ENCODE results near the gene PAXX.
"Not testable (repeated sequence)": the region's sequence is repeated elsewhere in the genome, so short reads cannot be mapped to it uniquely, and the experiment has no call there.

The PAXX gene

DNA sequence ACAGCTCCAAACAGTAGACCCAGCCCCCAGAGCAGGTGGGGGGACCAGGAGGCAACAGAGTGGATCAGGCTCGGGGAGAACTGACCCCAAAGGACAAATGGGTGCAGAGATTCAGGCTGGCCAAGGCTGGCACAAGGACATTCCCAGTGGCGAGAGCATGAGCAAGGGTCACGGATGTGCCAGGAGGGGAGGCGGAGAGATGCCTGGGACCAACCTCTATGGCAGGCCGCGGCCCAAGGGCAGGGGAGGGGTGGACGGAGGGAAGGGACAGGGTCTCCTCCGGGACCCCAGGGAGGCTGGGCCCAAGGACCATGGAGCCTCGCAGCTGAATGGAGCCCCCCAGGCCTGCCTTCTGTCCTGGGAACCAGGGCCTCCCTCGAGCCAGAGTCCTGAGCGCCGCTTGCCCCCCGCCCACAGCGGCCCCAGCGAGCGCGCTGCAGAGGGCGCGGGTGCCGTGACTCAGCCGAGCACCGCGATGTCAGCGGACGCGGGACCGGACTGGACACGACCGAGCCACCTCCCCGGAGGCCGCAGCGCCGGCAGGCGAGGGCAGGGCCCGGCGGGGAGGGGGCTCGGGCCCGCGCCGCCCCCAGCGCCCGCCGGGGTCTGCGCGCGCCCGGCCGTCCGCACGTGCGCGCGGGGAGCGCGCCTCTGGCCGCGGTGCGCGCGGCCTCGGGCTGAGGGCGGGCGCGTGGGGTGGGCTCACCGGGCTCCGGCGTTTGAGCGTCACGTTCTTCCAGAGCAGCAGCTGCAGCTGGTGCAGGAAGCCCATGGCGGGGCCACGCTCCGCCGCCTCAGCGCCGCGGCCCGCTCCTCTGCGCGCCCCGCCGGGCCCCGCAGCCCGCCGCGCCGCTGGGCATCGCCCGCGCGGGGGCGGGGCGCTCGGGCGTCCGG lies 35.4 kb downstream of the PAXX start, which contains the start of gene ABCA2:
ABCA2 (minus strand) TSS at position 869 of the 894 bp plus-strand sequence; CDS start at position 772, 97 bp downstream.
- no peak for DNase-seq (ENCODE audit: low read depth, low spot score)
- Histone ChIP-seq H3K9me3 (ENCODE audit: control insufficient read depth, insufficient read depth, low read length) (no peaks in the 10 kb centered on the region), H3K27ac (ENCODE audit: low read length) (no peak within 1 kb of the TSS), H3K36me3 (ENCODE audit: control insufficient read depth, insufficient read depth, low read length) (no peaks in the 10 kb centered on the region; the same call in 1 of the 2 replicates), H3K4me1 (ENCODE audit: control insufficient read depth, insufficient read depth, low read length) (peaks cover 2% of the 10 kb centered on the region), H3K27me3 (ENCODE audit: control insufficient read depth, insufficient read depth, low read length) (no peaks in the 10 kb centered on the region; the same call in 1 of the 2 replicates), H3K4me3 (ENCODE audit: low read length) (peak within 1 kb of the TSS; percentile 42; the same call in 1 of the 2 replicates)
- no CpG with 5 or more reads among the region's 95 CpGs for WGBS (ENCODE audit: insufficient coverage, insufficient read length)

DNA sequence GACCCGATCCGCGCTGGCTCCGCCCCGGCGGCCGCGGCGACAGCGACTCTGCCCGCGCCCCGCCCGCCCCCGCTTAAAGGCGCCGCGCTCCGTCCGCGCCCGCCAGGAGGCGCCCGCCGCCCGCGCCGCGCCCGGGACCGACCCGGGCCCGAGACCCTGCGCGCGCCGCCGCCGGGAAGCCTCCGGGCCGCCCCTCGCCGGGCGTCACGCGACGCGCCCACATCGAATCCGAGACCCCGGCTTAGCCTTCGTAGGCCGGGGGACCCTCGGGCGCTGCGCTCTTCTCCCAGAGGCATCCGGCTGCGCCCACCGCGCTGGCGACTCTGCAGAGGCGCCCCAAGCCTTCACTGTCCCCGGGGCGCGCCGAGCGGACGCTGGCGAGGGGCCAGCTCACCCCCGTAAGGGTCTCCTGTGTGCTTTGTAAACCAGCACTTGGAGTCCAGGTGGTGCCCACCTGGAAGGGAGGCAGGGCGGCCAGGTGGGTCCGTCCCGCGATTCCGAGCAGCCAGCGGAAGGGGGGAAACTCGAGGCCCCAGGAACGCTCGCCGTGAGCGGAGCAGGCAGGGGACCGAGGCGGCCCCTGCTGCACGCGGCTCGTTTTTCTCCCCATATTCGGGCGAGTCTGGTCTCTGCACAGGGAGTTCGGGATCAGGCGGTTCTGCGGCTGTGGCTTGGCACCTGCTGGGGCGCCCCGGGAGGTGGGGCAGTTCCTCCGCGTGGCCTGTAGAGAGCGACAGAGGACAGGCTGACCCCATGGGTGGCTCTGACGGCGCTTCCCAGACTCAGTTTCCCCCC lies 36.2 kb downstream of the PAXX start:
- Histone ChIP-seq H3K9me3 (ENCODE audit: control insufficient read depth, insufficient read depth, low read length) (no peaks in the 10 kb centered on the region), H3K4me3 (ENCODE audit: low read length) (peak overlapping the region; percentile 42; the same call in 1 of the 2 replicates), H3K27me3 (ENCODE audit: control insufficient read depth, insufficient read depth, low read length) (no peaks in the 10 kb centered on the region; the same call in 1 of the 2 replicates), H3K36me3 (ENCODE audit: control insufficient read depth, insufficient read depth, low read length) (no peaks in the 10 kb centered on the region; the same call in 1 of the 2 replicates), H3K4me1 (ENCODE audit: control insufficient read depth, insufficient read depth, low read length) (peaks cover 2% of the 10 kb centered on the region), H3K27ac (ENCODE audit: low read length) (no peak overlapping the region)
- no CpG with 5 or more reads among the region's 98 CpGs for WGBS (ENCODE audit: insufficient coverage, insufficient read length)
- DNase-seq (ENCODE audit: low read depth, low spot score) = no peak

GRCh38 chr9:137029058-137029936 lies 37.1 kb downstream of the PAXX start:
- Histone ChIP-seq H3K9me3 (ENCODE audit: control insufficient read depth, insufficient read depth, low read length) (no peaks in the 10 kb centered on the region), H3K27ac (ENCODE audit: low read length) (no peak overlapping the region), H3K4me3 (ENCODE audit: low read length) (no peak overlapping the region), H3K4me1 (ENCODE audit: control insufficient read depth, insufficient read depth, low read length) (peaks cover 2% of the 10 kb centered on the region), H3K27me3 (ENCODE audit: control insufficient read depth, insufficient read depth, low read length) (no peaks in the 10 kb centered on the region; the same call in 1 of the 2 replicates), H3K36me3 (ENCODE audit: control insufficient read depth, insufficient read depth, low read length) (no peaks in the 10 kb centered on the region; the same call in 1 of the 2 replicates)
- WGBS (ENCODE audit: insufficient coverage, insufficient read length) = no CpG with 5 or more reads among the region's 19 CpGs
- DNase-seq (ENCODE audit: low read depth, low spot score) = no peak

- no peaks in the 10 kb centered on the region for H3K9me3 ChIP-seq (ENCODE audit: control insufficient read depth, insufficient read depth, low read length)
- peaks cover 3% of the 10 kb centered on the region for H3K4me1 ChIP-seq (ENCODE audit: control insufficient read depth, insufficient read depth, low read length)
- H3K27ac ChIP-seq (ENCODE audit: low read length) = no peak overlapping the region
- DNase-seq (ENCODE audit: low read depth, low spot score) = no peak
- no peak overlapping the region for H3K4me3 ChIP-seq (ENCODE audit: low read length)
- no peaks in the 10 kb centered on the region; the same call in 1 of the 2 replicates for H3K27me3 ChIP-seq (ENCODE audit: control insufficient read depth, insufficient read depth, low read length)
- WGBS (ENCODE audit: insufficient coverage, insufficient read length) = no CpG with 5 or more reads among the region's 15 CpGs
- H3K36me3 ChIP-seq (ENCODE audit: control insufficient read depth, insufficient read depth, low read length) = no peaks in the 10 kb centered on the region; the same call in 1 of the 2 replicates
These were observed 37.8 kb downstream of the PAXX start for GRCh38 chr9:137030006-137030405.

DNA sequence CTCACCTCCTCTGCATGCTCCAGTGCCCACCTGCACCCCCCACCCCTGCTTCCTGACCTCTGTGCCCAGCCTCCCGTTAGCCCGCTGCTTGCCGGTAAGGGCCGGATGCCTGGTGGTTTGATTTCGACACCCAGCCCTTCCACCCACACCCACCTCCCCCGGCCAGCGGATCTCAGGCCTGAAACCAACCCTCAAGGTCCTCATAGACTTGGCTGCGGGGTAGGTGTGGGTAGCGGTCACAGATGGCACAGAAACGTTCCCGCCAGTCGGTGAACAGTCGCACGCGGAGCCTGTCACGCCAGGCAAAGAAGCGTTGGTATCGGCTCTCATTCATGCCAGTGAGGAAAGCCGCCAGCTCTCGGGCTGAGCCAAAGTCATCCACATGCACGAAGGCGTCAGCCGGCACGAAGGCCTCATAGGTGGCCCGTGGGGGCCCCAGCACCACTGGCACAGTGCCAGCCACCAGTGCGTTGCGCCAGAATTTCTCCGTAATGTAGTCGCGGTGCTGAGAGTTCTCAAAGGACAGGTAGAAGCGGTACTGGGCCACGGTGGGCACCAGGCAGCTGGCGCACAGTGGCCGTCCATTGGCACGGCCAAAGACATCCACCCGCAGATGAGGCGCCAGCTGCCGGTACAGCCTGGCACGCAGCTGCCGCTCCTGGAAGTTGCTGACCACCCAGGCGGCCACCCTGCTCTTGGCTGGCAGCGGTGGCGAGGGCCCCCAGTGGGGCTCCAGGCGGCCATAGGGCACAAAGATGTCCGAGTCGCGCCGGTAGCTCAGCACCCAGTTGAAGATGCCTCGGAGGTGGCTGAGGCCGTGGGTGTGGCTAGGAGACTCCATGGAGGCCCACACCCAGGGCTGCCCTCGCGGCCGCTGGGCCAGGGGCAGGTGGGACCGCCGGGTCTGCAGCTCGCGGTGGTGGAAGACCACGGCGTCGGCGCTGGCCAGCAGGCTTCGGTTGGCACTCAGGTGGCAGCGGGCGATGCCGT lies 38.6 kb downstream of the PAXX start:
- no CpG with 5 or more reads among the region's 65 CpGs for WGBS (ENCODE audit: insufficient coverage, insufficient read length)
- no peak for DNase-seq (ENCODE audit: low read depth, low spot score)
- Histone ChIP-seq H3K27ac (ENCODE audit: low read length) (no peak overlapping the region), H3K27me3 (ENCODE audit: control insufficient read depth, insufficient read depth, low read length) (no peaks in the 10 kb centered on the region; the same call in 1 of the 2 replicates), H3K4me3 (ENCODE audit: low read length) (no peak overlapping the region; the same call in 1 of the 2 replicates), H3K36me3 (ENCODE audit: control insufficient read depth, insufficient read depth, low read length) (no peaks in the 10 kb centered on the region), H3K4me1 (ENCODE audit: control insufficient read depth, insufficient read depth, low read length) (peaks cover 3% of the 10 kb centered on the region), H3K9me3 (ENCODE audit: control insufficient read depth, insufficient read depth, low read length) (no peaks in the 10 kb centered on the region)

DNA sequence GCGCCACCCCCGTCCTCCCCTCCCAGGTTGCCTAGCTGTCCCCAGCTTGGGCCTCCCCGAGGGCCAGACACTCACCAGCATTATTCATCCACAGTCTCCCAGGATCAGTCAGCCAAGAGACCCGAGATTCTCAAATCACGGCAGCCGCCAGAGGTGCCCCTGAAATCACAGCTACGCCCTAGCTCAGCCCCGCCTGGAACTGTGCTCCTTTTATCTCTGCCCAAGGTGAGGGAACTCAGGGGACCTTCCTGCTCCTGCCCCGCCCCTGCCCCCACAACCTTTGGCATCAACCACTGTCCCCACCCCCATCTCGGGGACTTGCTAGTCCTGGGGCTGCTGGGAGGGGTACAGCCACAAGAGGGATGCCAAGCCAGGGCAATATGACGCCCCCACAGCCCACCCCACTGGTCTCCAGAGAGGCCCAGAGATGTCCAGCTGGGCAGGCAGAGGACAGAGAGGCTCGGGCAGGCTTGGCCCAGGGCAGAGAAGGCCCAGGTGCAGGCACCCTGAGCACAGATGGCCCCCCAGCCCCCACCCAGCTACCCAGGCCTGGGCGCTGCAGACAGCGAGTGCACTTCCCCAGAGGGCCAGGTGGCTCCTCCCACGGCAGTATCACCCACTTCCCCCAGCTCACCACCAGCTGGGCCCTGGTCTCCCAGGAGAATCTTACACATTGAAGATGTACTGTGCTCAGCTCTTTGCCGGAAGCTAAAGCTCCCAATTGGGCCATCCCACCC lies 39.9 kb downstream of the PAXX start, which contains the start of gene FUT7:
FUT7 (minus strand) TSS at position 185 of the 737 bp plus-strand sequence; CDS start at position 88, 97 bp downstream.
- Histone ChIP-seq H3K36me3 (ENCODE audit: control insufficient read depth, insufficient read depth, low read length) (no peaks in the 10 kb centered on the region; the same call in 1 of the 2 replicates), H3K4me1 (ENCODE audit: control insufficient read depth, insufficient read depth, low read length) (peaks cover 3% of the 10 kb centered on the region), H3K4me3 (ENCODE audit: low read length) (no peak within 1 kb of the TSS; the same call in 1 of the 2 replicates), H3K27me3 (ENCODE audit: control insufficient read depth, insufficient read depth, low read length) (no peaks in the 10 kb centered on the region; the same call in 1 of the 2 replicates), H3K27ac (ENCODE audit: low read length) (no peak within 1 kb of the TSS), H3K9me3 (ENCODE audit: control insufficient read depth, insufficient read depth, low read length) (no peaks in the 10 kb centered on the region)
- no CpG with 5 or more reads among the region's 16 CpGs for WGBS (ENCODE audit: insufficient coverage, insufficient read length)
- no peak for DNase-seq (ENCODE audit: low read depth, low spot score)

DNA sequence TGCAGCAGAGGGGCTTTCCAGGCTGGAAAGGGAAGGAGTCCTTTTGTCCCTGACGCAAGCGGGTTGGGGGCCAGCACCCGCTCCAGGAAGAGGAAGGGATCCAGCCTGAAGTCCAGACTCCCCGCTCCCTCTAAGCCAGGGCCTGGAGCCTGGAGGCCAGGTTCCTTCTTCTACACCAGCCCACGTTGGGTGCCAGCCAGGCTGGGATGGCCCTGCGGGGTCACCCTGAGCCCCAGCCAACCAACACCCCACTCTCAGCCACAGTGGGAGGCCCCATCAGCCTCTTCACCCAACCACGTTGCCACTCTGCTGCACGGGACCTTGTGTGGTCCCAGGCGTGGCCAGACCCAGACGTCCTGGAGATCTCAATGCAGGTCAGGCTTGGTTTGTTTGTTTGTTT lies 40.6 kb downstream of the PAXX start:
- DNase-seq (ENCODE audit: low read depth, low spot score) = no peak
- Histone ChIP-seq H3K4me3 (ENCODE audit: low read length) (no peak overlapping the region), H3K4me1 (ENCODE audit: control insufficient read depth, insufficient read depth, low read length) (peaks cover 3% of the 10 kb centered on the region), H3K27me3 (ENCODE audit: control insufficient read depth, insufficient read depth, low read length) (no peaks in the 10 kb centered on the region; the same call in 1 of the 2 replicates), H3K9me3 (ENCODE audit: control insufficient read depth, insufficient read depth, low read length) (no peaks in the 10 kb centered on the region), H3K27ac (ENCODE audit: low read length) (no peak overlapping the region), H3K36me3 (ENCODE audit: control insufficient read depth, insufficient read depth, low read length) (no peaks in the 10 kb centered on the region; the same call in 1 of the 2 replicates)
- no CpG with 5 or more reads among the region's 10 CpGs for WGBS (ENCODE audit: insufficient coverage, insufficient read length)

DNA sequence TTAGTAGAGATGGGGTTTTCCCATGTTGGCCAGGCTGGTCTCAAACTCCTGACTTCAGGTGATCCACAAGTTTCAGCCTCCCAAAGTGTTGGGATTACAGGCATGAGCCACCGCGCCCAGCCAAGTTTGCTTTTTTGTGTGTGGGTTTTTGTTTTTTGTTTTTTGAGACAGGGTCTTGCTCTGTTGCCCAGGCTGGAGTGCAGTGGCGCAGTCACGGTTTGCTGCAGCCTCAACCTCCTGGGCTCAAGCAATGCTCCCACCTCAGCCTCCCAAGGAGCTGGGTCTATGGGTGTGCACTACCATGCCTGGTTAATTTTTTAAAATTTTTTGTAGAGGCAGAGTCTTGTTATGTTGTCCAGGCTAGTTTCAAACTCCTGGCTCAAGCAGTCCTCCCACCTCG lies 41.3 kb downstream of the PAXX start:
- not testable (repeated sequence) for H3K27me3 ChIP-seq (ENCODE audit: control insufficient read depth, insufficient read depth, low read length); H3K4me1 ChIP-seq (ENCODE audit: control insufficient read depth, insufficient read depth, low read length); H3K36me3 ChIP-seq (ENCODE audit: control insufficient read depth, insufficient read depth, low read length); H3K9me3 ChIP-seq (ENCODE audit: control insufficient read depth, insufficient read depth, low read length); DNase-seq (ENCODE audit: low read depth, low spot score); H3K4me3 ChIP-seq (ENCODE audit: low read length); H3K27ac ChIP-seq (ENCODE audit: low read length)
- no CpG with 5 or more reads among the region's 5 CpGs for WGBS (ENCODE audit: insufficient coverage, insufficient read length)
